Ectodermal cell (in vitro differentiated cells): ENCODE measurements around the gene TNS1.

Experiments
- H3K27ac ChIP-seq: 2 replicates; pipeline ENCODE4 v1.7.0; 2013; ENCODE audit warnings: mild to moderate bottlenecking, low read depth, low read length; ENCODE audit not compliant: insufficient read depth, poor library complexity, severe bottlenecking
- H3K27me3 ChIP-seq: 2 replicates; pipeline ENCODE4 v1.7.0; 2013; ENCODE audit warnings: mild to moderate bottlenecking, low read length; ENCODE audit not compliant: insufficient read depth, control insufficient read depth, poor library complexity, severe bottlenecking
- H3K36me3 ChIP-seq: one replicate; pipeline ENCODE4 v1.7.0; 2013; ENCODE audit warnings: low read length; ENCODE audit not compliant: control insufficient read depth, insufficient read depth
- H3K4me1 ChIP-seq: one replicate; pipeline ENCODE4 v1.7.0; 2013; ENCODE audit warnings: low read length; ENCODE audit not compliant: control insufficient read depth, insufficient read depth
- H3K4me3 ChIP-seq: 2 replicates; pipeline ENCODE4 v1.7.0; 2013; ENCODE audit warnings: low read depth, low read length, control low read depth; ENCODE audit not compliant: insufficient read depth
- H3K9me3 ChIP-seq: 2 replicates; pipeline ENCODE4 v1.7.0; 2013; ENCODE audit warnings: mild to moderate bottlenecking, low read length, moderate library complexity; ENCODE audit not compliant: control insufficient read depth
- WGBS, 2 experiments: methylation state at CpG; one replicate each; pipeline ENCODE4 v1.1.7; 2013; ENCODE audit warnings: missing lambda C conversion rate in 2 of 2; 5-methylcytosine and 5-hydroxymethylcytosine counted together

The TNS1 gene

DNA sequence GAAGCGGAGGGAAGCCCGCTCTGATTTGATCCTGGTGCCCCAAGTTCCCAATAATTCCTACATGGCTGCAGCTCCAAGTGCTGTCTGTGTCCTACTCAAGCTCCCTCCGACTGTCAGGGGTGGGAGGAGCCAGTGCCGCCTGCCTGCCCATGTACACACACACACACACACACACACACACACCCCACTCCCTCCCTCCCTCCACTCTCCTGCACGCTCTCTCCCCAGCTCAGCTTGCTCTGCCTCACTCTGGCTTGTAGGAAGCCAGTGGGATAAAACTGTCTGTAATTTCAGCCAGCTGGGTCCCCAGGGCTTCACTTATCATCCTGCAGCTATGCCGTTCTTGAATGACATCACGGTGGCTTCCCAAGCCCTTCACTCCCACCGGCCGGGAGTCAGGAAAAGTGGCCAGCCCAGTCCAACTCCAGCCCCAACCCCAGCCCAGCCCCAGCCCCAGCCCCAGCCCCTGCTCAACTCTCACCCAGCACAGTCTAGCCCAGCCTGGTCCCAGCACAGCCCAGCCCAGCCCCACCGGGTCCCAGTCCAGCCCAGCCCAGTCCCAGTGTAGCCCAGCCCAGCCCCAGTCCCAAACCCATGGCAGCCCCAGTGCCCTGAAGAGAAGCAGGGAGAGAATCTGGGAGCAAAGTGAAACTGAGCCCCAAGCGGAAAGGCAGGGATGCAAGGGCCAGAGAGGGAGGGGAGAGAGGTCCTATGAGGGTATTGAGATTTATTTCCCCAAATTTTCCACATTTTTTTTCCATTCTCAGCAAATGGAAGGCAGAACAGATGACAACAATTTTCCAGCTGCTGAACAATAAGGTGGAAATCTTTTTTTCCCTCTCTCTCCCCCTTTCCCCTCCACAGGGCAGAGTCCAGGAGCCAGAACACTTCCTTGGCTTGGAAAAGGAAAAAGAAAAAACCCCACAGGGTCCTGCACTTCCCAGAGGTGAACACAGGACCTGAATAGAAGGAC, 144.0 kb downstream of the TNS1 start:
- Histone ChIP-seq H3K27ac (no peak overlapping the region), H3K27me3 (peaks cover 25% of the 10 kb centered on the region), H3K4me1 (peaks cover 18% of the 10 kb centered on the region), H3K36me3 (no peaks in the 10 kb centered on the region), H3K4me3 (no peak overlapping the region), H3K9me3 (no peaks in the 10 kb centered on the region)
- WGBS, 2 experiments = 53 to 54% methylated on average over 11 of the region's 11 CpGs

DNA sequence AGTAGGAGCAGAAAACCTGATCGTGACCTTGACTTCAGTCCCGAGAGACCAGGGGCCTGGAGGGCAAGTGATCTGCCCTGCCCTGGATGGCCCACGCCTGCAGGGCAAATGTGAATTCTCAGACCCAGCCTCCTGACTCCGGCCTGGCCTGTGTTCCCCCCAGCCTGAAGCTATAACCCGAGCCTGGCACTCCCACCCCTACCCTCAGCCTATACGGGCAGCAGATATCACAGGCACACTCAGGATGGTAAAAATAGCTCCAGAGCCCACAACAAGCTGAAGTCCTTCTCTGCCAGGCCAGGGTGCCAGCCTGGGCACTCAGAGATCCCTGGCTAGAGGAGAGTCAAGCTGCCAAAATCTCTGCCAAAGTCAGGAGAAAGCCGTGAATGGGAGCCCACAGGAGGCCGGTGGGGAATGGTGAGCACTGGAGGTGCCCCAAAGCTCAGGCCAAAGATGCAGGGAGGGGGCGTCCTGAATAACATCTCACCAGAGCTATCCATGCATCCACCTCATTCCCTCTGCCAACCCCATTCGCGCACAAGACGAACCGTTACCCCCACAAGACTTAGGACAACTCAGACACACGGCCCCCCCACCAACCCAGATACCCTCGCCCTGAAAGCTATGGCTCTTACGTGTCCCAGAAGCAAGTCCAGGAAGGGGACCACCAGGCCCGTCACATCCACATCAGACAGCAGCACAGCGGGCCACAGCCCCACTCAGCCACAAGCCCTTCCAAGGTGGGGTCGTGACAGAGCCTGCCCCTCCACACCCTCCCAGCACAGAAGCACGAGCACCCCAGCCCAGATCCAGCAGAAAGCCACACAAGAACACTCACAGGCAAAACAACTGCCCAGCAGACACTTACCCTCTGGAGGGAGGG, 144.9 kb downstream of the TNS1 start:
- 82 to 86% methylated on average over 19 to 20 of the region's 20 CpGs for WGBS, 2 experiments
- peaks cover 22% of the 10 kb centered on the region for H3K27me3 ChIP-seq
- H3K36me3 ChIP-seq = no peaks in the 10 kb centered on the region
- peaks cover 28% of the 10 kb centered on the region for H3K4me1 ChIP-seq
- H3K27ac ChIP-seq = no peak overlapping the region
- no peak overlapping the region for H3K4me3 ChIP-seq
- H3K9me3 ChIP-seq = no peaks in the 10 kb centered on the region

DNA sequence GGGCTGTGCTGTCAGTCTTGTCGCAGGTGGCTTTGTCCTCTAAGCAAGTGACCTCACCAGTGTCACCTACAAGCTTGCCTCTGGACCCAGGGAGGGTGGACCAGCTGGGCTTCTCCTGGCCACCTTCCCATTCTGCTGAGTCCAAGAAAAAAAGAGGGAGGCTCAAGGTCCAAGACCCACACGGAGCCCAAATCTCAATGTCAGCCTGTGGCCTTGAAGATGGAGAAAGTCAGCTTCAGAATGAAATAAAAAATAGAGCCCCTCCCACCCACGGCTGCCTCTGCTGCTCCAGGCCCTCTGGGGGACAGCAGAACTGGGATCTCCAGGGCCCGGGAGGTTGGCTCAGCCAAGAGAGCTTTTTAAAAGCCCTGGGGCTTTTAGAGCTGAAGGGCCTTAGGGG, 145.9 kb downstream of the TNS1 start:
- peaks cover 22% of the 10 kb centered on the region for H3K27me3 ChIP-seq
- no peak overlapping the region for H3K4me3 ChIP-seq
- H3K9me3 ChIP-seq = no peaks in the 10 kb centered on the region
- WGBS, 2 experiments = 49 to 52% methylated on average over 4 of the region's 4 CpGs
- no peak overlapping the region for H3K27ac ChIP-seq
- peaks cover 31% of the 10 kb centered on the region for H3K4me1 ChIP-seq
- no peaks in the 10 kb centered on the region for H3K36me3 ChIP-seq

DNA sequence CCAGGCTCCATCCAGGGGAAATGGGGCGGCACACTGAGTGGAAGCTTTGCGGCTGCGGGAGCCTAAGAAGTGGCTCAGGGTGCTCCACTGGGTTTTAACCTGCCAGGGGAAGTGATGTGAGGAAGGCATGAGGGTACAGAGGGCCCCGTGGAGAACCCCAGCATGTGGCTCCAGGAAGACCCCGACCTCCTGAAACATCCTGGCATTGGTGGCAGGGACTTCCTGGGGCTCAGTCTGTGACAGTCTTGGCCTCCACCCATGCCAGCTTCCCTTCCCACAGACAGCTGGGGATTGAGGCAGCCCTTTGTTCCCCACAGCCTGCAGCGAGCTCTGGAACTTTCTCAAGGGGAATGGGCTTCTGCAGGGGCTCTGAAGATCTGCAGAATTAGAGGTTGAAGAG, 146.6 kb downstream of the TNS1 start:
- H3K4me1 ChIP-seq = peaks cover 31% of the 10 kb centered on the region

DNA sequence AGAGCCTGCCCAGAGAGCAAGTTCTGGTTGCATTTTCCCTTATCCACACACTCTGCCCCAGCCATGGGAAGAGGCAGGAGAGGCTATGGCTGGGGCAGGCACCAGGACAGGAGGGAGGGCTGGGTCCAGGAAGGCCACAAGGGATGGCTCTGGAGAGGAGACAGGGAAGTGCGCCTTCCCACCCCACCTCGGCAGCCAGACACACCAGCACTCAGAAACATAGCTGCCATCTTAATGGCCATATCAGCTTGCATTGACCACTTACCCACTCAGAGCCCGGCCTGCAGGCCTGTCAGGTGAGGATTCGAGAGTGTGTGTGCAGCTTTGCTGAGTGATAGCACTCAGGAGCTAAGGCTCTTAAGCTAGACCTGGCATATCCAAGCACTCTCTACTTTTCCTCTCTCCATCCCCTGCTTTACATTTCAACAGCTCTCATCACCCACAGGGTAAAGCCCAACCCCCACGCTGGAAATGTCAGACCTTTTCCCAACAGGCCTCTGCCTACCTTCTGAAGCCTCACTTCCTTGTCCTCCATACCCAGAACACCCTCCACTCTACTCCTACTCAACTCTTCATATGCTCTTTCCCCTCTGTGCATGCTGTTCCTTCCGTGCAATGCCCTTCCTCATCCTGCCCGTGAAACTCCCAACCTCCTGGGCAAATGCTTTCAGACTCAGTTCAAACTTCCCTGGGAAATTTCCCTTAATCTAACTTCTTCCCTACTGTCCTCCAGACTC, 147.9 kb downstream of the TNS1 start:
- Histone ChIP-seq H3K4me3 (no peak overlapping the region), H3K27me3 (peaks cover 22% of the 10 kb centered on the region), H3K9me3 (no peaks in the 10 kb centered on the region), H3K36me3 (no peaks in the 10 kb centered on the region), H3K27ac (no peak overlapping the region), H3K4me1 (peaks cover 34% of the 10 kb centered on the region)
- 81 to 83% methylated on average over 7 of the region's 7 CpGs for WGBS, 2 experiments

More for the DNA sequence above, 146.6 kb downstream of the TNS1 start:
- H3K36me3 ChIP-seq = no peaks in the 10 kb centered on the region
- no peak overlapping the region for H3K27ac ChIP-seq
- no peaks in the 10 kb centered on the region for H3K9me3 ChIP-seq
- H3K27me3 ChIP-seq = peaks cover 22% of the 10 kb centered on the region
- WGBS, 2 experiments = 92 to 94% methylated on average over 6 of the region's 6 CpGs
- H3K4me3 ChIP-seq = no peak overlapping the region

DNA sequence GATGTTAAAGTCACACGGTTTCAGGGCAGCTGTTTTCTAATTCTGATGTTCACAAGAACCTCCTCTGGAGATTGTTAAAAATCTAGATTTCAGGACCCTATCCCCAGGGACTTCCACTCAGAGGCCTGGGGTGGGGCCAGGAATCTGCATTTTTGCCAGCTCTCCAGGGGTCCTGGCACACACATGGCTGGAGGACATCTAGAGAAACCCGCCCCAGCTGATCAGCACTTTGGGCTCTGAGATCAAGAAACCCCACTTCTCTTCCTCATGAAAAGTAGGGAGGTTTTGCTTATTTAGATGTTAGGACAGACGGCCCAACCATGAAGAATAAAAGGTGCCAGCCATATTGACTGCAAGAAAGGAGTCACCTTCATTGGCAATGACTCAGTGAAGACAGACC, 148.8 kb downstream of the TNS1 start:
- no peaks in the 10 kb centered on the region for H3K9me3 ChIP-seq
- no peaks in the 10 kb centered on the region for H3K36me3 ChIP-seq
- H3K27me3 ChIP-seq = peaks cover 22% of the 10 kb centered on the region
- WGBS, 2 experiments = 92 to 97% methylated on average over 3 of the region's 3 CpGs
- H3K4me3 ChIP-seq = no peak overlapping the region
- no peak overlapping the region for H3K27ac ChIP-seq
- peaks cover 34% of the 10 kb centered on the region for H3K4me1 ChIP-seq

DNA sequence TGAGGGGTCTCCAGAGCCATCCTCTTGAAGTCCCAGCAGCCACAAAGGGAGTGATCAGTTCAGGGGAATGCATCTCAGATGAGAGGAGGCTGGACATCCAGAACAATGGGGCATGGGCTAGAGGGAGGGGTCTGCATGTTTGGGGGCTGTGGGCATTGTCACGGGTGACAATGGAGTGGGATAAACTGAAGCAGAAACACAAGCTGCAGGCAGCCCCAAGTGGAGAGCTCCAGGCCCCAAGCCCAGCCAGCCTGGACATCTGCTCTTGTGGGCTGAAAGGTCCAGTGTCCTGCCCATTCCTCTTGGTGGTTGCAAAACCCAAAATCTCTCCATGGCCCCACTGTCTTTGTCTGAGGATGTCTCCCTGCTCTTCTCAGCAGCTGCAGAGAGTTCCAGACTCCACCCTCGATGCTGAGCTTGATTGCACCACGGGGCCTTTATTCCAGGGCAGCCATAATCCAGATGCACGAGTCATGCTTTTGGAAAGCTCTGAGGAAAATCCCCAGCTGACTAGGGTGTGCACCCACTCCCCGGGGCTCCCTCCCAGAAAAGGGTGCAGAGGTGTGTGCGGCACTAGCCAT, 149.4 kb downstream of the TNS1 start:
- H3K4me1 ChIP-seq = peaks cover 31% of the 10 kb centered on the region
- no peak overlapping the region for H3K4me3 ChIP-seq
- H3K27ac ChIP-seq = no peak overlapping the region
- H3K27me3 ChIP-seq = peaks cover 22% of the 10 kb centered on the region
- H3K9me3 ChIP-seq = no peaks in the 10 kb centered on the region
- no peaks in the 10 kb centered on the region for H3K36me3 ChIP-seq
- 87 to 89% methylated on average over 6 of the region's 6 CpGs for WGBS, 2 experiments

DNA sequence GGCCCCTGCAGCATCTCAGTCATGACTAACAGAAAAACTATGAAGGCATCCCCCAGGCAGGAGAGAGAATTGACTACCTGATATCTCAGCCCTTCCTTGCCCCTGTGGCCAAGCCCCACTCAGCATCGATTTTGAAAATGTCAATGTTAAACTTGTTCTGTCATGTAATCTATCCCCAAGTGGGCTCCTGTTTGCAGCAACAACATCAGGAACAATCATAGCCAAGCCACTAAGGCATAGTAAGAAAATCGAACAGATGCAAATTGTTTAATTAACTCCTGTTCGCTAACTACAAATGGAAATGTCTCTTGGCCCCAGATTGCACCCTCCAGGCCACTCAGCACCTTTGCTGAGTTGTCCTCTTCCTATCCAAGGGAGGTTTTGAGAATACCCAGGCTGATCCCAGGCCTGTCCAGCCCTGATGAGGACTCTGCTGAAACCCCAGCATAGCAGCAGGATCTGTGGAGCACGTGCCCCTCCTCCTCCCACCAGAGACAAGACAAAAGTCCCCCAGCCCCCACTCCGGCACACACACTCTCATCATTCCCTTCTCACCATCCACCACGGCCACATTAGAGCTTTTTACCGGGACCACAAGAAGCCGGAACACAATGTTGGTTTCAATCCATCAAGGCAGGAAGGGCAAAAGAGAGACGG, 150.1 kb downstream of the TNS1 start:
- Histone ChIP-seq H3K9me3 (no peaks in the 10 kb centered on the region), H3K4me3 (no peak overlapping the region), H3K27ac (no peak overlapping the region), H3K4me1 (peaks cover 26% of the 10 kb centered on the region), H3K27me3 (peaks cover 22% of the 10 kb centered on the region), H3K36me3 (no peaks in the 10 kb centered on the region)
- WGBS, 2 experiments = 86 to 89% methylated on average over 9 of the region's 9 CpGs
